ENCODE results near the gene PSMD2.

Gene PSMD2

DNA sequence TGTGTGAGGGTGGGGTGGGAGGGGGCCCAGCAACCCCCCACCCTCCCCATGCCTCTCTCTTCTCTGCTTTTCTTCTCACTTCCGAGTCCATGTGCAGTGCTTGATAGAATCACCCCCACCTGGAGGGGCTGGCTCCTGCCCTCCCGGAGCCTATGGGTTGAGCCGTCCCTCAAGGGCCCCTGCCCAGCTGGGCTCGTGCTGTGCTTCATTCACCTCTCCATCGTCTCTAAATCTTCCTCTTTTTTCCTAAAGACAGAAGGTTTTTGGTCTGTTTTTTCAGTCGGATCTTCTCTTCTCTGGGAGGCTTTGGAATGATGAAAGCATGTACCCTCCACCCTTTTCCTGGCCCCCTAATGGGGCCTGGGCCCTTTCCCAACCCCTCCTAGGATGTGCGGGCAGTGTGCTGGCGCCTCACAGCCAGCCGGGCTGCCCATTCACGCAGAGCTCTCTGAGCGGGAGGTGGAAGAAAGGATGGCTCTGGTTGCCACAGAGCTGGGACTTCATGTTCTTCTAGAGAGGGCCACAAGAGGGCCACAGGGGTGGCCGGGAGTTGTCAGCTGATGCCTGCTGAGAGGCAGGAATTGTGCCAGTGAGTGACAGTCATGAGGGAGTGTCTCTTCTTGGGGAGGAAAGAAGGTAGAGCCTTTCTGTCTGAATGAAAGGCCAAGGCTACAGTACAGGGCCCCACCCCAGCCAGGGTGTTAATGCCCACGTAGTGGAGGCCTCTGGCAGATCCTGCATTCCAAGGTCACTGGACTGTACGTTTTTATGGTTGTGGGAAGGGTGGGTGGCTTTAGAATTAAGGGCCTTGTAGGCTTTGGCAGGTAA is 46.5 kb downstream of the PSMD2 start:
- no peak for TF ChIP-seq POLR2A (IDR thresholded peaks at IDR 0.05; ENCODE audit: low read depth, low read length)

DNA sequence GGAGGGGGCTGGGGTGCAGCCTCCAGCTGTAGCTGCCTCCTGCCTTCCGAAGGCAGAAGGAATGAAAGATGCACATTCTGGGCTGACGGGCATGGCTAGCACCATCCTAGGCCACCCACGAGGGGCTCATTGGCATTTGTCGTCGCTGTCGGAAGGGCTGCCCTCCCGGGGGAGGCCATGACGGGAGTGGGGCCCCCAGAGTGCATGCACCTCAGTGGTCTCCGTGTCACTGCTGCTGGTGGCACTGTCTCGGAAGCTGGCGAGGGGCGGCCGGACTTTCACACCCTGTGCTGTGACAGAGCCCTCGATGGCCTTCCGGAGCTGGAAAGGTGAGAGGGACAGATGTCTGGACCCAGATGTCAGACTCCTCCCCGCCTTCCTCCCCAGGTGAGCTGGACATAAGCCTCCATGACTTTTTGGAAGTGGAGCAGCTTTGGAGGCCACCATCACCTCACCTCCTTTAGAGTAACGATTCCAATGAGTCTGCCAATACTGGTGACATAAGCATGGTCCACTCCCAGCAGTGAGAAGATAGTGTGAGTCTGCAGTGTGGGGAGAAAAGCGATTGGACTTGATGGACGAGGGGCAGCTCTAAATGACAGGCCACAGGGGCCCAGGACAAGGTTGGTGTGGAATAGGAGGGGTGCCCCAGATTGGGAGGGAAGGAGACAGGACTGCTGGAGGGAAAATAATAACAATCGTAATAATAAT is 47.6 kb downstream of the PSMD2 start:
- no peak for DNase-seq (ENCODE audit: insufficient read length, low spot score)
- no peak for FAIRE-seq
- no peak for TF ChIP-seq POLR2A (IDR thresholded peaks at IDR 0.05; ENCODE audit: low read depth, low read length)

More for the DNA sequence above, 46.5 kb downstream of the PSMD2 start:
- FAIRE-seq (peak; percentile 69), DNase-seq (ENCODE audit: insufficient read length, low spot score) (peak; percentile 87)

DNA sequence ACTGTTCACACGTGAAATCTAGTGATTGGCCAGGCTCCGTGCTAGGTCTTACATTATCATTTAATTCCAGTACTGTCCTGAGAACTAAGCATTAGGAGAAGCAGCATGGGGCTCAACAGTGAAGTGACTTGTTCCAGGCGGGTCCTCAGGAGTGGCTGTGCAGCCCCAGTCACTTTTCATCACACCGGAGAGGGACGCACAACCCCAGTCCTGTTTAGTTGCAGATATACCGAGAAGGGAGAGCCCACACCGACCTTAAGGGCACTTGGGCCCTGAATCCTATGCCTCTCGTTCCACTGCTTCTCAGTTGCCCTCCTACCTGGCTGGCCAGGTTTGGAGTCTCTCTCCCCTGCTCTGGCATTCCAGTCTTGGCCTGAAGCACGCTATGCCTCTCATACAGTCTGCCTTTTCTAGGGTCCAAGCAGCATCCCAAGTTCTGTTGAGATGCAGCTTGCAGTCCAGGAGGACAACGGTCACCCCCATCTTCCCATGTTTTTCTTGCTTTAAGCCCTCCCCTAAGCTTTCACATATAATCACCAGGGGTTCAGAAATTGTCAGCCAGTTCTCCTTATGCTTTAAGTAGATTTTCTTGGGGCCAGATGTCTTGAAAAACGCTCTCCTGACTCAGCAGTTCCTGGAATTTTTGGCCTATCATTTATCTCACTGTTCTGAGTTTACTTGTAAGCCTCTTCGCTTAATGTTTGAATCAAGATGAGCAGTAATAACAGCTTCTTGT is 48.4 kb downstream of the PSMD2 start:
- no peak for DNase-seq (ENCODE audit: insufficient read length, low spot score)
- FAIRE-seq = no peak
- TF ChIP-seq POLR2A (IDR thresholded peaks at IDR 0.05; ENCODE audit: low read depth, low read length) = no peak

DNA sequence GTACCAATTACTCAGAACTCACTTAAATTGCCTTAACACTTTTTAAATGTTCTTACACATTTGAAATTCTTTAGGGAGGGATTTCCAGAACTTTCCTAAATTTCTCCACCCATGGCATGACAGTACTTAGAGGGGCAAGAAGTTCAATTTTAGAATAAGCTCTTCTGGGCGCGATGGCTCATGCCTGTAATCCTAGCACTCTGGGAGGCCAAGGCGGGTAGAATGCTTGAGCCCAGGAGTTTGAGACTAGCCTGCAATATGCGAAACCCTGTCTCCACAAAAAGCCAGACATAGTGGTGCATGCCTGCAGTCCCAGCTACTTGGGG is 49.0 kb downstream of the PSMD2 start:
- TF ChIP-seq POLR2A (IDR thresholded peaks at IDR 0.05; ENCODE audit: low read depth, low read length) = no peak
- DNase-seq (ENCODE audit: insufficient read length, low spot score) (no peak), FAIRE-seq (no peak)

DNA sequence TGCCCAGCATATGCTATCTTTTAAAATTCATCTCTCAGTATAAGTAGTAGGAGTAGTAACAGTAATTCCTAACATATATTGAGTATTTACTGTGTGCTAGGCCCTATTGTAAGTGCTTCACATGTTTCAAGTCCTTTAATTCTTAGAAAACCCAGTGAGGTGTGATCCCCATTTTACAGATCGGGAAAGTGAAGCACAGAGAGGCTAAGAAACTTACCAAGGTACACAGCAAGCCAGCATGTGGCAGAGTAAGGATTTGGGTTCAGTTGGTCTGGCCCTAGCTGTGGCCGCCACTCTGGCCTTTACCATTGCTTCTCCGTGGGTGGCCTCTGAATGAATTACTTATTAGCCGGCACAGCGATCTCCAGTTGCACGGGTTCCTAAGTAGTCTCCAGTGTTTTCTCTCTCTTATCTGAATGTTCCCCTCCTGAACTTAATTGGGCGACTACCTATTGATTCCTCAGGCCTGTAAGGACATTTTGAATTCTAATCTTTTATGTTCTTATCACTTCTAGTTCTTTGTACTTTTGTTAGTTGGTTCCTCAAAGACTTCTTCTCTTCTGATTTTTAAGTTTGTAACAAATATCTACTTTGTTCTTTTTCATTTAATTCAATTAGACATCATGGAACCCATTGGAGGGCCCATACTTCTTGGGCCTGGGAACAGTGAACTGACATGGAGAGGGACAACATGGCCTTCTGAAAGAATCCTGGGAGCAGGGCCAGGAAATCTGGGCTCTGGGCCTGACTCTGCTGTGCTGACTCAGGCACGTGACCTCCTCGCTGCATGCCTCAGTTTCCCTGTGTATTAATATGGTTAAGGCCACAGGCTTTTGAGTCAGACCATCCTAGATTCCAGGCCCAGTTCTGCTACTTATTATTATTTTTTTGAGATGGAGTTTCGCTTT is 50.8 kb downstream of the PSMD2 start:
- no peak for FAIRE-seq
- TF ChIP-seq POLR2A (IDR thresholded peaks at IDR 0.05; ENCODE audit: low read depth, low read length) = no peak
- no peak for DNase-seq (ENCODE audit: insufficient read length, low spot score)

DNA sequence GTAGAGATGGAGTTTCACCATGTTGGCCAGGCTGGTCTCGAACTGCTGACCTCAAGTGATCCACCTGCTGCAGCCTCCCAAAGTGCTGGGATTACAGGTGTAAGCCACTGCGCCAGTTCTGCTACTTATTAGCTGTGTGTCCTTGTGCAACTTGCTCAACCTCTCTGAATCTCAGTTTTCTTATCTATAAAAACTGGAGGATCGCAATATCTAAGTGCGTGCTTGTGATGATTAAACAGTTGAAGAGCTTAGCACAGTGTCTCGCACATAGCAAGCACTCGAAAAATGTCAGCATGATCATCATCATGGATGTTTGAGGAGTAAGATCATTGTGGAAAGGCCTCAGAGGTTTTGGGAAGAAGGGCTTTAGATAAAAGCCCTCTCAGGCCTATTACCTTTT is 51.6 kb downstream of the PSMD2 start:
- no peak for FAIRE-seq
- no peak for TF ChIP-seq POLR2A (IDR thresholded peaks at IDR 0.05; ENCODE audit: low read depth, low read length)
- no peak for DNase-seq (ENCODE audit: insufficient read length, low spot score)

DNA sequence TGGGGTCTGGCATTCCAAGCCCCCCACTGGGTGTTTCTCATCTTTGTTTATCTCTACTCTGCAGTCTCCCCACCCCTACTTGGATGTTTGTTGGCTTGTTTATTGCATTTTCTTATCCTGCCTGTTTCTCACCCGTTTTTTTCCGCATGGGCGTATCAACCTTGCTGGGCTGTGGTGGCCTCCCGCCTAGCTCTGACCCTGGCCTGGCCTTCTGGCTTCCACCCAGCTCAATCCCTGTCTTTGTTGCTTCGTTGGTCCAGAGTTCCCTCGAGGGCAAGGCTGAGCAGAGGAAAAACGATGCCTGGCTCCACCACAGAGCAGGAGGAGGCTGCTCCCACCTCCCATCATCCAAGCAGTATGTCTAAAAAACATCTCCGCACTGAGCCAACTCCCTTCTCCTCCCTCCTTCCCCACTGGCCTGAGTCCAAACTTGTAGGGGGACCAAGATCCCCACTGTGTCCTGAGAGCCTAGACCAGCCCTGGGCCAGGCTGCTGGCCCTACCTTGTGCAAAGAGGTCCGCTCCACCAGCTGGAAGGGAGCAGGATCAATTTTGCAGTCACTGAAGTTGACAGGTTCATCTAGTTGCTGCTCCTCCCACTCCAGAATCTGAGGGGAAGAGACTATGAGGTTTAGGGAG is 52.6 kb downstream of the PSMD2 start:
- DNase-seq (ENCODE audit: insufficient read length, low spot score) (no peak), FAIRE-seq (no peak)
- no peak for TF ChIP-seq POLR2A (IDR thresholded peaks at IDR 0.05; ENCODE audit: low read depth, low read length)

DNA sequence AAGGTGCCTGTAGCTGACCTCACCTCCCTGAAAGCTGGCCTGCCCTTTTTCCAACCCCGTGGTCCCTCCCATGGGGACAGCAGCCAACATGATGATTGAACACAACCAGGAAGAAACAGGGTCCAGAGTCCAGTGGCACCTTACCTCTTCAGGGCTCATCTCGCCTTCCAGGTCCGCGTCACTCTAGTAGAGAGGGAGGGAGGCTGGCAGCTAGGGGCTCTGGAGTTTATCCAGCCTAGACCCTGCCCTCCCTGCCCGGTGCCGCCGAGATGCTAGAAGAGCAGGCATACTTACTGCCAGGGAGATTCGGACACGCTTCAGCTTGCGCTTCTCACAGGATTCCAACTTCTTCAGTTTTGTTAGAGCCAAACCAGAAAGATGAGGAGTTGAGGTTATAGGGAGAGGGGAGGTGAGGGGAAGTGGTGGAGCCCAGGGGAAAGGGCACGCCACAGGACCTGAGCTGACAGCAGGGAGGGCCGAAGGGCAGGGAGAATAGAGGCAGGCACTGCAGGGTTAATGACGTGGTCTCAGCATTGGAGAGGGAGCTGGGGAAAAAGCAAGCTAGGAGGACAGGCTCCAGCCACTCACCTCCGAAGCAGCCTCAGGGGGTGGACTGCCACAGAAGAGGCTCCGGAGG is 53.2 kb downstream of the PSMD2 start:
- DNase-seq (ENCODE audit: insufficient read length, low spot score) (no peak), FAIRE-seq (no peak)
- TF ChIP-seq POLR2A (IDR thresholded peaks at IDR 0.05; ENCODE audit: low read depth, low read length) = no peak

DNA sequence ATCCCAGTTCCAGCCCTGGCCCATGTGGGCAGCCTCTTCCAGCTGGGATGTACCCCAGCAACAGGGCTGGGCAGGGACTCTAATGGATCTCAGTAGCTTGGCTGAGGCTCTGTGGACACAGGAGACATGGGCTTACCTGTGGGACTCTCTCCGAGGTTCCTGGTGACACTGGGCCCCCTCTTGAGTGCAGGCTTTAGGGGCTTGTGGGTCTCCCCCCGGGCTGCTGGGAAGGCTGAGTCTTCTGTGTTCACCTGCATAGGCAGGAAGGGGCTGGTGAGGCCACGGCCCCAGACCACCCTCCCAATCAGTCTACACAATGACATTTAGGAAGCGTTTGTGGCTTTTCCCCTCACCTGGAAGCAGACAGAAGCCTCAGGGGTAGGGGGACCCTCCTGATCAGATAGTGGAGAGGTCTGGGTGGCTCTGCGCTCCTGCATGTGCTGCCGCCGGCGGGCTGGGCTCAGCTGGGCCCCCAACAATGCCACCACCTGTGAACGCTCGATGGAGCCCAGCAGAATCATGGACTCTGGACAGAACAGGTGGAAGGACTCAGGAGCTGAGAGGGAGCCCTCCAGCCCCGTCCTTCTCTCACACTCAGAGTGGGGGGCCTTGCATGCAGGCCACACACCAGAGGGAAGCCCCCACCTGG is 54.0 kb downstream of the PSMD2 start:
- FAIRE-seq = no peak
- no peak for TF ChIP-seq POLR2A (IDR thresholded peaks at IDR 0.05; ENCODE audit: low read depth, low read length)
- DNase-seq (ENCODE audit: insufficient read length, low spot score) = no peak

DNA sequence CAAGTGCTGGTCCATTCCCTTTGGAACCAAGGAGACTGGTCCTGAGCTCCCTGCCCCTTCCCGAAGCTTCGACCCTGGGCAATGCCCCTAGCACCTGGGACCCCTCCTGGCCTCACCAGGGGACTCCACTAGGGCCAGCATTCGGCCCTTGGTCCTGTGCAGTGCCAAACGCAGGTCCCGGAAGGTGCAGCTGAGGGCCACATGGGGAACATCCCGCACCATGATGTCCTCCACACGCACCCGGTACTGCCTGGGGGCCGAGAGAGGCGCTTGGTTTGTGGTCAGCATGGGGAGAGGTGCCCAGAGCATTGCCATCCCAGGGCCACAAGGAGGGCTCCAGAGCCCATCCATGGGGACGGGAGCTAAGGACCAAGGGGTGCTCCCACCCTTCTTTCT is 54.5 kb downstream of the PSMD2 start:
- no peak for FAIRE-seq

DNA sequence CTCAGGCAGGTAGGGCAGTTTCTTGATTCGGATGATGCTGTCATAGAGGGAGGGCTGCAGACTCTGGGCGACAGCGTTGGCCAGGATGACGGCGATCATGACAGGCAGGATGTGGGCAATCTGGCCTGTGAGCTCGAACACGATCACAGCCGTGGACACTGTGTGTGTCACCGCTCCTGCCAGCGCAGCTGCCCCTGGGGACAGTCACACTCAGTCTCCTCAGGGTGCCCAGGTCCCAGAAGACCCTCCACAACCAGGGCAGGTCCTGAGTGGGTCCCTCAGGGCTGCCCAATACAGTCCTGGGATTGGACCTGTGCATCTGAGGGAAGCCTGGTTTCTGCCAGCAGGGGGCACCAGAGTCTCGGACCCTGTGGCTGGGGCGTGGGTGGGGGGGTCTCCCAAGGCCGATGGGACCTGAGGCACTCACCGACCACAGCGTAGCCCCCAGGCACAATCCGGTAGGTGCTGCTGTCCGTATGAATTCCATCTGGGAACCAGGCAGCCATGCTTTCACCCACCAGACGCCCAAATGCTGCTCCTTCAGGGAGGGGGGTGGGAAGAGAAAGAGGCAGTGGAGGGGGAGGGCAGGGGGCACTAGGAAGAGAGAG is 55.2 kb downstream of the PSMD2 start:
- FAIRE-seq = no peak
- DNase-seq (ENCODE audit: insufficient read length, low spot score) = no peak

More for the DNA sequence above, 54.5 kb downstream of the PSMD2 start:
- TF ChIP-seq POLR2A (IDR thresholded peaks at IDR 0.05; ENCODE audit: low read depth, low read length) = no peak
- no peak for DNase-seq (ENCODE audit: insufficient read length, low spot score)

DNA sequence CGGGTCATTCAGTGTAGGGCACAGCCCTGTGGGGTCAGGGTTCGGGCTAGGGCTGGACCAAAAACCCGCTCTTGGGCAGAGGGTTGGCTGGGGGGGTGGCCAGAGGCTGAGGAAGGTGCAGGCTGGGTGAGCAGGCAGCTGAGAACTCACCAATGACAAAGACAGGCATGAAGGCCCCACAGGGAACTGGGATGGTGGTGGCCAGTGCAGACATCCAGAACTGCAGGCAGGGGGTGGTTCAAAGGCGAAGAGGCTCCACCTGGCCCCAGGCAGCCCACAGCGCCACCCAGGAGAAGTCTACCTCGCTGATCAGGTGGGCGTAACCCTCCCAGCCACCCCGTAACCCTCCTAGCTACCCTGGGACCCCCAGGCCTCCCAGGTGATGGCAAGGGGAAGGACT is 55.7 kb downstream of the PSMD2 start:
- DNase-seq (ENCODE audit: insufficient read length, low spot score) (no peak), FAIRE-seq (no peak)
- TF ChIP-seq POLR2A (IDR thresholded peaks at IDR 0.05; ENCODE audit: low read depth, low read length) = no peak

More for the DNA sequence above, 55.2 kb downstream of the PSMD2 start:
- no peak for TF ChIP-seq POLR2A (IDR thresholded peaks at IDR 0.05; ENCODE audit: low read depth, low read length)

Data from H54 (cell line).